Measurements from ENCODE around the gene ZNF701.
"Not testable (repeated sequence)": the region's sequence is repeated elsewhere in the genome, so short reads cannot be mapped to it uniquely, and the experiment has no call there.

Gene ZNF701

GRCh38 chr19:52622261-52622660 lies 52.2 kb downstream of the ZNF701 start:
- Histone ChIP-seq H3K4me3 (no peak overlapping the region), H3K27ac (no peak overlapping the region)

GRCh38 chr19:52626915-52627314 lies 56.8 kb downstream of the ZNF701 start:
- Histone ChIP-seq H3K4me3 (no peak overlapping the region), H3K27ac (no peak overlapping the region)

DNA sequence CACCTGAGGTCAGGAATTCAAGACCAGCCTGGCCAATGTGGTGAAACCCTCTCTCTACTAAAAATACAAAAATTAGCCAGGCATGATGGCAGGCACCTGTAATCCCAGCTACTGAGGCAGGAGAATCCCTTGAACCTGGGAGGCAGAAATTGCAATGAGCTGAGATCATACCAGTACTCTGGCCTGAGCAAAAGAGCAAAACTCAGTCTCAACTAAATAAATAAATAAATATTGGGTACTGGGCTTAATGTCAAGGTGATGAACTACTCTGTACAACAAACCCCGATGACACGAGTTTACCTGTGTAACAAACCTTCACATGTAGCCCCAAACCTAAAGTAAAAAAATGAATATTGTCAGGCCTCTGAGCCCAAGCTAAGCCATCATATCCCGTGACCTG lies 57.4 kb downstream of the ZNF701 start:
- H3K27ac ChIP-seq, H3K4me3 ChIP-seq: not testable (repeated sequence)

GRCh38 chr19:52635786-52636570 lies 65.9 kb downstream of the ZNF701 start:
- peak overlapping the region in 5 of 21 experiments; percentile 2 to 50 (median 29) for H3K27ac ChIP-seq
- no peak overlapping the region for H3K4me3 ChIP-seq
